Uterus (tissue), 4 donors: ENCODE data around the gene ASCL5. TPM values are rescaled to one million over a fixed set of nuclear protein-coding genes. Genes with fewer than 3 reads are reported as not detected.

ENCODE experiments used
- DNase-seq, 2 donors: peaks; one replicate each; pipeline ENCODE4 v3.0.0-alpha.2; 2019 to 2020
- H3K27ac ChIP-seq, 2 donors: fragments of 200-600 bp; sonication (generic); 1 replicate in 1 of 2; 2 replicates in 1 of 2; pipeline ENCODE4 v1.5.1; 2016 to 2018
- H3K27me3 ChIP-seq, 2 donors: fragments of 200-600 bp; sonication (generic); one replicate each; pipeline ENCODE4 v1.5.1; 2018 to 2019; ENCODE audit warnings: control low read depth in 1 of 2
- H3K36me3 ChIP-seq, 2 donors: fragments of 200-600 bp; sonication (generic); one replicate each; pipeline ENCODE4 v1.5.1; 2019; ENCODE audit warnings: control low read depth in 1 of 2
- H3K4me1 ChIP-seq, 2 donors: fragments of 200-600 bp; sonication (generic); one replicate each; pipeline ENCODE4 v1.5.1; 2018 to 2019; ENCODE audit warnings: control low read depth in 1 of 2
- H3K4me3 ChIP-seq, 2 donors: fragments of 200-600 bp; sonication (generic); 1 replicate in 1 of 2; 2 replicates in 1 of 2; pipeline ENCODE4 v1.5.1; 2018 to 2019; ENCODE audit warnings: mild to moderate bottlenecking in 1 of 2
- H3K9me3 ChIP-seq, 2 donors: fragments of 200-600 bp; sonication (generic); one replicate each; pipeline ENCODE4 v1.5.1; 2019; ENCODE audit warnings: control low read depth in 1 of 2
- CTCF ChIP-seq, 4 experiments: fragments of 200-600 bp in 2 of 4; fragments of 450-650 bp in 2 of 4; sonication (generic) in 2 of 4; IDR thresholded peaks; one replicate each; pipeline ENCODE4 v1.5.1; 2016 to 2019; ENCODE audit warnings: antibody characterized with exemption in 4 of 4, mild to moderate bottlenecking in 2 of 4, moderate library complexity in 1 of 4
- POLR2A ChIP-seq, 2 donors: fragments of 450-650 bp; IDR thresholded peaks; one replicate each; pipeline ENCODE4 v1.6.1; 2016; ENCODE audit warnings: antibody characterized with exemption in 2 of 2, mild to moderate bottlenecking in 1 of 2, moderate library complexity in 1 of 2
- intact Hi-C: fragments of 100-400 bp; cut with DNase I; formaldehyde crosslinking; loops from one replicate; pipeline ENCODE4 v1.15.1; 2023; ENCODE audit warnings: low total_unique reads
- total RNA-seq, 4 donors: library from RNA; depleted of rRNA in 3 of 4; stranded (reverse); fragments of >200 nt in 3 of 4; gene quantifications; one replicate each; pipeline versions ENCODE4 v1.1.0 to v1.2.4, GENCODE V29; 2014 to 2023
- donor health status: DM: yes; HTN: yes; CAD: no.

Gene ASCL5
- total RNA-seq, 4 donors from 2014 or later: not detected

DNA sequence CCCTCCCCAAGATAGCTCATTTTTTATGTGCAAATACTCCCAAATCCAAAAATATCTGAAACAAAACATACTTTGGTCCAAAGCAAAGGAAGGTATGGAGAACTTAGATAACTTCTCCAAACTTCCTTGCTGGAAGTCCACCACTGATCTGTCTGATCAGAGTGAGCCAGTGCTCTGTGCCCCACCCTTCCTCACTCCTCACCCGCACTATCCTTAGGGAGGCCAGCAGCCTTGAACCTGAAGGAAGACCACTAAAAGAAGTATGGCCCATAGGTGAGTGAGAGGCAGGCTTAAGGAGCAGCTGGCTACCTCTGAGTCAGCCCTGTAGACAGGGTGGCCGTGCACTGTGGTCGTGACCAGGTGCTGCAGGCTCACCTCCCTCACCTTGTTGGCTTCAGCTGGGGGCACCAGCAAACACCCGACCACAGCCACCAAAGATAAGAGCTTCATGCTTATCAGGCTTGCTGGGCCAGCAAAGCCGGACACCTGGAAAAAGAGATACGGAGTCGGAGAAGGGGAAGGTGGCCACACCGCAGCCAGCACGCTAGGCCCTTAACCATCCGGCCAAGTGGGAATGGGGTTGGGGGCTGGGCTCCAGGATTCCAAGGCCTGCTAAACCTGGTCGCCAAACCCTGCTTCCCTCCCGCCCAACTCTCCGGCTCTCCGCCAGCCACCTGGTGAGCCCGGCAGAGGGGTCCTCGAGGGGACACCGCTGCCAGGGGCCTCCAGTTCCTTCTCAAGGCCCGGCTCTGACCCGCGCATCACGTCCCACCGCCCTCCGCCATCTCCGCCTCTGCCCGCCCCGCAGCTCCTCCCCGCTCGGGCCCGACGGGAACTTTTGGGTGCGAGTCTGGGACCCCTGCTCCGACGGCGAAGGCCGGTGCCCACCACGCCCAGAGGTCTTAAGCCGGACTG is 26.7 kb upstream of the ASCL5 start:
- intact Hi-C loops: no loop called here
- peak overlapping the region; percentile 76 to 79 for H3K27ac ChIP-seq

DNA sequence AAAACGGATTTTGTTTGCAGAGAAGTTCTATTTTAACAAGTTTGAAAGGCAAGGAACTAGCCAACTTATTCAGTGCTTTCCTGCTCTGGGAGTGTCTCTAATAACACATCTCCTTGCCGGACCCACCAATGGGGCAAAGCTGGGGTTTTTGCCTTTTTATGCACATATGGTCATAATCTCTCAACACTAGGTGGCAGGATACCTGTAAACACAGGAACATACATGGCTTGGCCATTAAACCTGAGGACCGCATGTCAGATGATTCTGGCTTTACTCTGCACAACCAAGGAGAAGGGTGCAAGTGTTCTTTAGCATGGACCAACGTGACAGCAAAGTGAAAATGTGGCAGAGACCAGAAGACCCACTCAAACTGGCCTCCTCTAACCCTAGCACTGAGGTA is 22.4 kb upstream of the ASCL5 start:
- no peak for DNase-seq
- Histone ChIP-seq H3K4me3 (no peak overlapping the region), H3K9me3 (no peaks in the 10 kb centered on the region), H3K27me3 (no peaks in the 10 kb centered on the region), H3K36me3 (no peaks in the 10 kb centered on the region), H3K27ac (no peak overlapping the region), H3K4me1 (peaks cover 0 to 7% of the 10 kb centered on the region in 2 donors)
- intact Hi-C loops: no loop called here
- peak in 2 of 4 experiments; percentile 18 to 19 for TF ChIP-seq CTCF (IDR thresholded peaks at IDR 0.05)
- no peak for TF ChIP-seq POLR2A (IDR thresholded peaks at IDR 0.05)

More for the DNA sequence above, 26.7 kb upstream of the ASCL5 start:
- no peak for DNase-seq
- Histone ChIP-seq H3K4me3 (peak overlapping the region; percentile 63 to 95), H3K9me3 (no peaks in the 10 kb centered on the region), H3K36me3 (no peaks in the 10 kb centered on the region), H3K27me3 (no peaks in the 10 kb centered on the region), H3K4me1 (peaks cover 0 to 7% of the 10 kb centered on the region in 2 donors)
- TF ChIP-seq POLR2A (IDR thresholded peaks at IDR 0.05) (no peak), CTCF (IDR thresholded peaks at IDR 0.05) (no peak)

GRCh38 chr1:201147396-201148015 is 20.5 kb upstream of the ASCL5 start:
- Histone ChIP-seq H3K36me3 (no peaks in the 10 kb centered on the region), H3K4me3 (no peak overlapping the region), H3K4me1 (peaks cover 0 to under 1% of the 10 kb centered on the region in 2 donors), H3K27ac (no peak overlapping the region), H3K27me3 (no peaks in the 10 kb centered on the region), H3K9me3 (no peaks in the 10 kb centered on the region)
- intact Hi-C loops: no loop called here
- DNase-seq: no peak
- no peak for TF ChIP-seq POLR2A (IDR thresholded peaks at IDR 0.05)
- no peak for TF ChIP-seq CTCF (IDR thresholded peaks at IDR 0.05)

DNA sequence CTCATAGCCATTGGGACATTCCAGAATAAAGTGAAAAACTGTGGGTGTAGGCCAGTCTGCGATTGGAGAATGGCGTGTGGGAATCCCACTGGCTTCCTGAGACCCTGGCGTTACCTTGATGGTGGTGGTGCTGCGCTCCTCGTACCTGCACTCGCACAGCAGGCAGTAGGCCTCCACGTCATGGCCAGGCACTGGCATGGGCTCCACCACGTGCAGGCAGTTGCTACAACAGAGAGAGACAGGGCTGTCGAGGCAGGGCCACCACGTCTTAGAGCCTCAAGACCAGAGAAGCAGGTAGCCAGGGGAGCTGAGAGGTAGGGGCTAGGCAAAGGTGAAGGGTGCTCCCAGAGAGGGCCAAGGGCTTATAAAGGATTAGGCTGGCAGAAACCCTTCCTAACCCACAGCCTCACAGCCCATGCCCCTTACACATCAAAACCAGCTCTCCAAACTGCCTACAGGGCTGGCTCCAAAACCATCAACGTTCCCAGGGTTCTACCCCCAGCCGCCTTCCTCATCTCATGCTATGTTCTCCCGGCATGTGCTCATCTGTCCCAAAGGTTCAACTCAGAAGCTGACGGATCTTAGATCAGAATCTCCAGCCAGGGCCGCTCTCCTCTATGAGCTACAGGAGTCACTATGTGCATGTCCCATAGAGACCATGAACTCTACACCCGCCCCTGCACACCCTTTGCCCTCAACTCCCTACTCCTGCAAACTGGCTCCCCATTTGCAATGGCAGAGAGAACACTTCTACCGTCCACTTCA is 19.8 kb upstream of the ASCL5 start:
- TF ChIP-seq POLR2A (IDR thresholded peaks at IDR 0.05) (no peak), CTCF (IDR thresholded peaks at IDR 0.05) (no peak)
- no peaks in the 10 kb centered on the region for H3K36me3 ChIP-seq
- intact Hi-C loops: no loop called here
- H3K4me1 ChIP-seq: no peaks in the 10 kb centered on the region
- DNase-seq: no peak
- no peak overlapping the region for H3K27ac ChIP-seq
- H3K27me3 ChIP-seq: no peaks in the 10 kb centered on the region
- H3K4me3 ChIP-seq: no peak overlapping the region
- H3K9me3 ChIP-seq: no peaks in the 10 kb centered on the region
